Ovary (tissue), 3 donors: ENCODE data around the gene PZP.

ENCODE experiments used
- POLR2A ChIP-seq: fragments of 450-650 bp; IDR thresholded peaks from one replicate; pipeline ENCODE4 v1.6.1; 2017; ENCODE audit warnings: antibody characterized with exemption, mild to moderate bottlenecking, moderate library complexity
- TF ChIP-seq, protein P1 (sequence below), 3 donors: fragments of 450-650 bp in 2 of 3; fragments of 200-600 bp in 1 of 3; IDR thresholded peaks; one replicate each; pipeline versions ENCODE4 v1.5.1 to v1.8.0; 2016 to 2022; ENCODE audit warnings: antibody characterized with exemption in 3 of 3, mild to moderate bottlenecking in 1 of 3
- donor health status: DM: no; HTN: no; CAD: no.

- TF ChIP-seq, protein P1, sequence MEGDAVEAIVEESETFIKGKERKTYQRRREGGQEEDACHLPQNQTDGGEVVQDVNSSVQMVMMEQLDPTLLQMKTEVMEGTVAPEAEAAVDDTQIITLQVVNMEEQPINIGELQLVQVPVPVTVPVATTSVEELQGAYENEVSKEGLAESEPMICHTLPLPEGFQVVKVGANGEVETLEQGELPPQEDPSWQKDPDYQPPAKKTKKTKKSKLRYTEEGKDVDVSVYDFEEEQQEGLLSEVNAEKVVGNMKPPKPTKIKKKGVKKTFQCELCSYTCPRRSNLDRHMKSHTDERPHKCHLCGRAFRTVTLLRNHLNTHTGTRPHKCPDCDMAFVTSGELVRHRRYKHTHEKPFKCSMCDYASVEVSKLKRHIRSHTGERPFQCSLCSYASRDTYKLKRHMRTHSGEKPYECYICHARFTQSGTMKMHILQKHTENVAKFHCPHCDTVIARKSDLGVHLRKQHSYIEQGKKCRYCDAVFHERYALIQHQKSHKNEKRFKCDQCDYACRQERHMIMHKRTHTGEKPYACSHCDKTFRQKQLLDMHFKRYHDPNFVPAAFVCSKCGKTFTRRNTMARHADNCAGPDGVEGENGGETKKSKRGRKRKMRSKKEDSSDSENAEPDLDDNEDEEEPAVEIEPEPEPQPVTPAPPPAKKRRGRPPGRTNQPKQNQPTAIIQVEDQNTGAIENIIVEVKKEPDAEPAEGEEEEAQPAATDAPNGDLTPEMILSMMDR (IDR thresholded peaks at IDR 0.05), result no peak
- no peak for TF ChIP-seq POLR2A
Measured at GRCh38 chr12:9163392-9163791, 44.8 kb downstream of the PZP start.
